ENCODE results near the gene FBXW11. TPM values are rescaled to one million over a fixed set of nuclear protein-coding genes. Genes with fewer than 3 reads are reported as not detected.

FBXW11 gene
- total RNA-seq, 1 experiment from 2014 or later: 85.3 TPM

DNA sequence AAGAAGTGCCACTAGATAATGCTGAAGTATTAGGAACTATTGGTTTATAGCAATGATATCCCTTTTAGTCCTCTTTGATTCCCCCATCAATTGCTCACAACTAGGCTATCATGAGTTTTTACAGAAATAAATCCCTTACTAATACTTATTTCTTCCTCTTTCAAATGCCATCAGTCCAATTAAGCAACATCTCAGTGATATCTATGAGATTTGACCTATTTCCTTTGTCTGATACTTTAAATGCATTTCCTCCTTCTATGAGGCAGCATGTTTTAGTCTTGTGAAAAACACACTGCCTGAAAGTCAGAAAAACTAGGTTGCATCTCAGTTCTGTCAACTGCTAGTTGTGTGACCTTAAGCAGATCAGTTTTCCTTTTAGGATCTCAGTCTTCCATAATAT lies 101.6 kb downstream of the FBXW11 start:
- H3K23me2 ChIP-seq (ENCODE audit: insufficient read length, low read depth, low read length, poor library complexity, severe bottlenecking): no peaks in the 10 kb centered on the region
- no peak overlapping the region for H2BK5ac ChIP-seq (ENCODE audit: insufficient read length, low read length)
- no peak overlapping the region for H2BK120ac ChIP-seq (ENCODE audit: low read depth, low read length, poor library complexity, severe bottlenecking)
- H3K36me3 Mint-ChIP-seq (ENCODE audit: insufficient read depth in 1 of 3, low read depth in 3 of 3): peaks cover 0 to 13% (median 8%) of the 10 kb centered on the region in 3 experiments; a peak in 6 of 7 replicates
- no peak overlapping the region for H3K4ac ChIP-seq (ENCODE audit: low read depth, low read length)
- peaks cover 5% of the 10 kb centered on the region for H3K79me1 ChIP-seq (ENCODE audit: insufficient read depth, low read depth, low read length, poor library complexity, severe bottlenecking)
- no peak overlapping the region for H3K56ac ChIP-seq (ENCODE audit: insufficient read length, low read depth, low read length)
- no peak overlapping the region for H2BK20ac ChIP-seq (ENCODE audit: low read depth, low read length, poor library complexity, severe bottlenecking)
- no peak overlapping the region for H3K9ac ChIP-seq (ENCODE audit: extremely low read depth, insufficient read length, low read length)
- H3K9me3 ChIP-seq (ENCODE audit: control insufficient read depth, low read depth, low read length): no peaks in the 10 kb centered on the region
- TF ChIP-seq, protein P1, sequence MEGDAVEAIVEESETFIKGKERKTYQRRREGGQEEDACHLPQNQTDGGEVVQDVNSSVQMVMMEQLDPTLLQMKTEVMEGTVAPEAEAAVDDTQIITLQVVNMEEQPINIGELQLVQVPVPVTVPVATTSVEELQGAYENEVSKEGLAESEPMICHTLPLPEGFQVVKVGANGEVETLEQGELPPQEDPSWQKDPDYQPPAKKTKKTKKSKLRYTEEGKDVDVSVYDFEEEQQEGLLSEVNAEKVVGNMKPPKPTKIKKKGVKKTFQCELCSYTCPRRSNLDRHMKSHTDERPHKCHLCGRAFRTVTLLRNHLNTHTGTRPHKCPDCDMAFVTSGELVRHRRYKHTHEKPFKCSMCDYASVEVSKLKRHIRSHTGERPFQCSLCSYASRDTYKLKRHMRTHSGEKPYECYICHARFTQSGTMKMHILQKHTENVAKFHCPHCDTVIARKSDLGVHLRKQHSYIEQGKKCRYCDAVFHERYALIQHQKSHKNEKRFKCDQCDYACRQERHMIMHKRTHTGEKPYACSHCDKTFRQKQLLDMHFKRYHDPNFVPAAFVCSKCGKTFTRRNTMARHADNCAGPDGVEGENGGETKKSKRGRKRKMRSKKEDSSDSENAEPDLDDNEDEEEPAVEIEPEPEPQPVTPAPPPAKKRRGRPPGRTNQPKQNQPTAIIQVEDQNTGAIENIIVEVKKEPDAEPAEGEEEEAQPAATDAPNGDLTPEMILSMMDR (conservative IDR thresholded peaks at IDR 0.05): no peak
- no peaks in the 10 kb centered on the region for H3K27me3 ChIP-seq (ENCODE audit: insufficient read depth, low read length)
- H3K27ac ChIP-seq (ENCODE audit: insufficient read length, low read depth, low read length): no peak overlapping the region
- no peak overlapping the region for H4K8ac ChIP-seq (replicated peaks; ENCODE audit: insufficient read length, low read depth, low read length)
- H2BK12ac ChIP-seq (ENCODE audit: insufficient read length, low read depth, low read length): no peak overlapping the region
- H4K91ac ChIP-seq (ENCODE audit: insufficient read length, low read depth, low read length): no peak overlapping the region
- H3K23ac ChIP-seq (ENCODE audit: insufficient read length, low read depth, low read length): no peak overlapping the region
- H3K18ac ChIP-seq (ENCODE audit: insufficient read length, low read depth, low read length): no peak overlapping the region
- peaks cover 30 to 38% of the 10 kb centered on the region in 2 experiments for H3K4me1 Mint-ChIP-seq
- H4K20me1 ChIP-seq (ENCODE audit: control insufficient read depth, insufficient read depth, insufficient read length): no peaks in the 10 kb centered on the region
- H3K27ac Mint-ChIP-seq: no peak overlapping the region
- no peak for DNase-seq
- no peaks in the 10 kb centered on the region for H3K9me3 Mint-ChIP-seq
- peaks cover 14% of the 10 kb centered on the region; the same call in 1 of the 2 replicates for H3K79me2 ChIP-seq (ENCODE audit: insufficient read depth, low read length)
- no peak overlapping the region for H3T11ph ChIP-seq (ENCODE audit: low read length)
- no peak overlapping the region for H2AK5ac ChIP-seq (ENCODE audit: insufficient read length, low read length)
- H3K4me2 ChIP-seq (ENCODE audit: insufficient read depth, insufficient read length, low read length): no peak overlapping the region
- H3K4me3 Mint-ChIP-seq: no peak overlapping the region
- H3K14ac ChIP-seq (ENCODE audit: insufficient read depth, low read length): no peak overlapping the region
- H2AFZ ChIP-seq (ENCODE audit: low read length): no peak overlapping the region
- H4K5ac ChIP-seq (ENCODE audit: insufficient read length, low read depth, low read length): no peak overlapping the region
- H2BK15ac ChIP-seq (ENCODE audit: low read depth, low read length): no peak overlapping the region
- H3K4me1 ChIP-seq (ENCODE audit: insufficient read depth, low read length): no peaks in the 10 kb centered on the region
- no peaks in the 10 kb centered on the region for H3K27me3 Mint-ChIP-seq (ENCODE audit: low read depth)
